SK-N-SH (cell line): ENCODE results near the gene LSM2. TPM values are rescaled to one million over a fixed set of nuclear protein-coding genes. Genes with fewer than 3 reads are reported as not detected.
A peak's percentile ranks its signal among the peaks of the same experiment; 100 is the strongest.

ENCODE experiments used
- CTCF ChIA-PET: fragments of 300-600, 350-600 bp; formaldehyde crosslinking; extraction: SDS; loops from one replicate; lab custom pipeline; 2021; lab: Yijun Ruan, JAX
- POLR2A ChIA-PET: fragments of 350-600 bp; sonication (Branson Sonifier 250); formaldehyde crosslinking; extraction: SDS; loops from one replicate; lab custom pipeline; 2020; ENCODE audit warnings: antibody characterized with exemption, inconsistent platforms; lab: Yijun Ruan, JAX
- DNase-seq: peaks from one replicate; pipeline ENCODE4 v3.0.0; 2012
- H2AFZ ChIP-seq: fragments of 200-600 bp; sonication (generic); 2 replicates; pipeline ENCODE4 v1.8.1; 2016; ENCODE audit warnings: antibody characterized with exemption, mild to moderate bottlenecking, low read depth
- H3F3A ChIP-seq: fragments of 200-600 bp; sonication (generic); replicated peaks from 2 replicates; pipeline ENCODE3; 2016; ENCODE audit warnings: antibody characterized with exemption, mild to moderate bottlenecking; ENCODE audit not compliant: insufficient read depth
- H3K27ac ChIP-seq, 2 experiments: fragments of 200-500 bp in 1 of 2; fragments of 200-600 bp in 1 of 2; sonication (Bioruptor generic) in 1 of 2; sonication (generic), shearing (Covaris generic) in 1 of 2; 2 replicates each; pipeline versions ENCODE4 v1.5.1 to v1.6.1; 2014 to 2016; ENCODE audit warnings: low read depth in 2 of 2, inconsistent platforms in 1 of 2, low read length in 1 of 2, mild to moderate bottlenecking in 1 of 2, mixed read lengths in 1 of 2
- H3K27me3 ChIP-seq: fragments of 200-600 bp; sonication (generic), shearing (Covaris generic); 2 replicates; pipeline ENCODE4 v1.6.1; 2016; ENCODE audit warnings: mixed run types; ENCODE audit not compliant: insufficient read depth
- H3K36me3 ChIP-seq, 2 experiments: fragments of 200-500 bp in 1 of 2; fragments of 200-600 bp in 1 of 2; sonication (Bioruptor generic) in 1 of 2; sonication (generic) in 1 of 2; replicated peaks in 1 of 2; 2 replicates each; pipeline versions ENCODE3 to v1.5.1; 2014 to 2016; ENCODE audit warnings: low read length in 1 of 2, mild to moderate bottlenecking in 1 of 2; ENCODE audit not compliant: insufficient read depth in 2 of 2, control insufficient read depth in 1 of 2
- H3K4me1 ChIP-seq, 2 experiments: fragments of 200-500 bp in 1 of 2; fragments of 200-600 bp in 1 of 2; sonication (Bioruptor generic) in 1 of 2; sonication (generic), shearing (Covaris generic) in 1 of 2; 2 replicates each; pipeline versions ENCODE4 v1.5.1 to v1.6.1; 2014 to 2016; ENCODE audit warnings: low read depth in 1 of 2, low read length in 1 of 2, mixed run types in 1 of 2; ENCODE audit not compliant: insufficient read depth in 2 of 2, control insufficient read depth in 1 of 2
- H3K4me2 ChIP-seq: fragments of 200-600 bp; sonication (generic), shearing (Covaris generic); 2 replicates; pipeline ENCODE4 v1.6.1; 2017; ENCODE audit warnings: mixed run types
- H3K4me3 ChIP-seq, 2 experiments: fragments of 200-500 bp in 1 of 2; fragments of 200-600 bp in 1 of 2; sonication (Bioruptor generic) in 1 of 2; sonication (generic), shearing (Covaris generic) in 1 of 2; 2 replicates each; pipeline versions ENCODE4 v1.5.1 to v1.8.1; 2014 to 2016; ENCODE audit warnings: low read depth in 2 of 2, inconsistent platforms in 1 of 2, low read length in 1 of 2, mild to moderate bottlenecking in 1 of 2, mixed read lengths in 1 of 2, moderate library complexity in 1 of 2
- H3K79me2 ChIP-seq: fragments of 200-600 bp; sonication (generic); 2 replicates; pipeline ENCODE4 v1.8.1; 2017; ENCODE audit warnings: mild to moderate bottlenecking; ENCODE audit not compliant: insufficient read depth
- H3K9ac ChIP-seq: fragments of 200-600 bp; sonication (generic); 2 replicates; pipeline ENCODE4 v1.6.1; 2017; ENCODE audit warnings: mixed run types
- H3K9me2 ChIP-seq: fragments of 200-600 bp; sonication (generic); 2 replicates; pipeline ENCODE4 v1.6.1; 2017; ENCODE audit warnings: mixed run types
- H3K9me3 ChIP-seq: fragments of 200-600 bp; sonication (generic); 2 replicates; pipeline ENCODE4 v1.6.1; 2017; ENCODE audit warnings: mixed run types, mild to moderate bottlenecking, moderate library complexity
- H4K20me1 ChIP-seq: fragments of 200-600 bp; sonication (generic); 2 replicates; pipeline ENCODE4 v1.6.1; 2017; ENCODE audit warnings: mild to moderate bottlenecking, mixed run types; ENCODE audit not compliant: insufficient read depth
- CTCF ChIP-seq: fragments of 200-600 bp; sonication (generic); IDR thresholded peaks from 2 replicates; pipeline ENCODE4 v1.6.1; 2017; ENCODE audit warnings: antibody characterized with exemption, mild to moderate bottlenecking, moderate library complexity
- ELF1 ChIP-seq: IDR thresholded peaks from 2 replicates; pipeline ENCODE4 v1.4.0; 2012
- IRF3 ChIP-seq: fragments of 150-350 bp; IDR thresholded peaks from 2 replicates; pipeline ENCODE4 v1.6.1; 2016; ENCODE audit warnings: mild to moderate bottlenecking, low read depth, low read length
- MXI1 ChIP-seq: IDR thresholded peaks from 2 replicates; pipeline ENCODE4 v1.6.1; 2012; ENCODE audit warnings: mild to moderate bottlenecking, low read depth, low read length, improper control_type of control experiment
- NFIC ChIP-seq: IDR thresholded peaks from 2 replicates; pipeline ENCODE4 v1.4.0; 2012; ENCODE audit warnings: borderline replicate concordance
- RAD21 ChIP-seq: IDR thresholded peaks from 2 replicates; pipeline ENCODE4 v1.6.1; 2012; ENCODE audit warnings: mild to moderate bottlenecking, low read length
- RCOR1 ChIP-seq: fragments of 150-350 bp; IDR thresholded peaks from 2 replicates; pipeline ENCODE4 v1.6.1; 2017; ENCODE audit warnings: antibody characterized with exemption, low read length
- REST ChIP-seq: IDR thresholded peaks from 2 replicates; pipeline ENCODE4 v1.6.1; 2012; ENCODE audit warnings: mild to moderate bottlenecking, low read depth, low read length, moderate library complexity
- RFX5 ChIP-seq: IDR thresholded peaks from 2 replicates; pipeline ENCODE4 v1.6.1; 2012; ENCODE audit warnings: mild to moderate bottlenecking, improper control_type of control experiment, low read length
- RXRA ChIP-seq: IDR thresholded peaks from 2 replicates; pipeline ENCODE4 v1.4.0; 2012; ENCODE audit warnings: low read depth, mild to moderate bottlenecking, borderline replicate concordance
- SIN3A ChIP-seq: IDR thresholded peaks from 2 replicates; pipeline ENCODE4 v1.6.1; 2012; ENCODE audit warnings: low read depth, mild to moderate bottlenecking, low read length, moderate library complexity, borderline replicate concordance
- SMC3 ChIP-seq: IDR thresholded peaks from 2 replicates; pipeline ENCODE4 v1.6.1; 2012; ENCODE audit warnings: low read depth, low read length, improper control_type of control experiment
- TAF1 ChIP-seq: IDR thresholded peaks from 2 replicates; pipeline ENCODE4 v1.6.1; 2012; ENCODE audit warnings: low read depth, mild to moderate bottlenecking, low read length, moderate library complexity, borderline replicate concordance
- TEAD4 ChIP-seq: IDR thresholded peaks from 2 replicates; pipeline ENCODE4 v1.4.0; 2012; ENCODE audit warnings: mild to moderate bottlenecking, borderline replicate concordance; ENCODE audit not compliant: insufficient read depth
- WGBS: methylation state at CpG from one replicate; pipeline ENCODE4 v1.1.6; 2017; ENCODE audit warnings: low lambda C conversion rate; 5-methylcytosine and 5-hydroxymethylcytosine counted together
- polyA plus RNA-seq, 3 experiments: library from polyadenylated mRNA; depleted of rRNA; stranded (reverse); fragments of >200 nt; gene quantifications; 2 replicates each; pipeline ENCODE4 v1.2.3, GENCODE V29; 2012

The LSM2 gene
- polyA plus RNA-seq, 1 of the 3 experiments (the other 2 are of a cell fraction): 79.1 TPM

- TF ChIP-seq NFIC (no peak), RFX5 (no peak), MXI1 (no peak; the same call in 1 of the 2 replicates), REST (no peak), TEAD4 (no peak), RXRA (no peak), ELF1 (no peak), TAF1 (no peak), SMC3 (no peak), RAD21 (no peak), CTCF (no peak), RCOR1 (no peak), SIN3A (no peak), IRF3 (no peak)
- Histone ChIP-seq H2AFZ (peak overlapping the region; percentile 71; the same call in 1 of the 2 replicates), H3K27ac (no peak overlapping the region), H3K36me3 (no peaks in the 10 kb centered on the region), H3K4me3 (peak overlapping the region in 1 of 2 experiments; percentile 29; a peak in 1 of 4 replicates), H3K9me3 (no peaks in the 10 kb centered on the region), H3K27me3 (no peaks in the 10 kb centered on the region), H4K20me1 (no peaks in the 10 kb centered on the region), H3K4me1 (peaks cover 0 to 8% of the 10 kb centered on the region in 2 experiments; a peak in 1 of 4 replicates), H3F3A (peaks cover 2% of the 10 kb centered on the region), H3K4me2 (no peak overlapping the region; the same call in 1 of the 2 replicates), H3K9ac (no peak overlapping the region), H3K79me2 (no peaks in the 10 kb centered on the region), H3K9me2 (no peaks in the 10 kb centered on the region)
- POLR2A ChIA-PET: interaction anchor here (0.6 to 1.2 kb wide), 5 partner anchors 24 to 49 kb away, joined by 3 to 5 read pairs (median 3); partner anchors contain the start of genes DDAH2, HSPA1A and HSPA1L
- DNase-seq: peak; percentile 90
- WGBS: 64% methylated on average over 35 of the region's 42 CpGs
- CTCF ChIA-PET: interaction anchor here (0.7 to 2.3 kb wide), 8 partner anchors 11 to 330 kb away, joined by 3 to 12 read pairs (median 4); partner anchors contain the start of genes DDAH2 and VWA7
Measured at GRCh38 chr6:31765910-31766794, 40.6 kb downstream of the LSM2 start.
